ENCODE results near the gene SMARCA4. TPM values are rescaled to one million over a fixed set of nuclear protein-coding genes. Genes with fewer than 3 reads are reported as not detected.
A peak's percentile ranks its signal among the peaks of the same experiment; 100 is the strongest.

SMARCA4 gene
- 100 to 1,000 TPM in 3 of 4 donors, 10 to 100 TPM in 1; 75.6 to 163 (median 148) TPM for polyA plus RNA-seq (ENCODE audit: insufficient read length in 4 of 4)

DNA sequence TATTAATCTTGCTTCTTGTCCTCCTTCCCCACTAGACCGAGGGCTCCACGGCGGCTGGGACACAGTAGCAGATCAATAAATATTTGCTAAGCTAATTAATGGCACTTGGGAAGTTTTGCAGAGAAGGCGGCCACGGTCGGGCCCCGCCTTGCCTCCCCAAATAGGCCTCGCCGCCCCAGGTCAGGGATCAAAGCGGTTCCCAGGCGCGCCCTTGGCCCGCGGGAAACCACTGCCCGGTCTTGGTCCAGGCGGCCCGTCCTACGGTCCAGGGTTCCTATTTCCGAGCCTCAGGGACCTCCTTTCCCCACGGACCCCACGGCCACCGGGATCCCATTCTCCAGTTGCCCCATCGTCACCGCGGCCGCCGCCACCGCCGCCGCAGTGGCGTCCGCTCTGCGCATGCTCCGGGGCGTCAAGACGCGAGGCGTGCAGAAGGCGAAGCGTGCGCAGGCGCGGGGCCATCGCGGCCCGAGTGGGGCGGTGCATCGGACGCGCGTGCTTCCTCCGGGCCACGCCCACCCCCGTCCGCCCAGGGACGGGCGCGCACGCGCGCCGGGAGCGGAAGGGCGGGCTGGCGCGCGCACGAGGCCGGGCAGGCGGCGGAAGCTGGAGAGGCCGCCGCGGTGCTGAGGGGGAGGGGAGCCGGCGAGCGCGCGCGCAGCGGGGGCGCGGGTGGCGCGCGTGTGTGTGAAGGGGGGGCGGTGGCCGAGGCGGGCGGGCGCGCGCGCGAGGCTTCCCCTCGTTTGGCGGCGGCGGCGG is at the start of gene SMARCA4:
Gene SMARCA4 (plus strand): TSS at position 717 of the 759 bp plus-strand sequence. CDS start 23,122 bp downstream, outside the sequence.
- peak; percentile 90 to 96 (median 96) for DNase-seq (ENCODE audit: low read depth in 4 of 4, low spot score in 3 of 4)

DNA sequence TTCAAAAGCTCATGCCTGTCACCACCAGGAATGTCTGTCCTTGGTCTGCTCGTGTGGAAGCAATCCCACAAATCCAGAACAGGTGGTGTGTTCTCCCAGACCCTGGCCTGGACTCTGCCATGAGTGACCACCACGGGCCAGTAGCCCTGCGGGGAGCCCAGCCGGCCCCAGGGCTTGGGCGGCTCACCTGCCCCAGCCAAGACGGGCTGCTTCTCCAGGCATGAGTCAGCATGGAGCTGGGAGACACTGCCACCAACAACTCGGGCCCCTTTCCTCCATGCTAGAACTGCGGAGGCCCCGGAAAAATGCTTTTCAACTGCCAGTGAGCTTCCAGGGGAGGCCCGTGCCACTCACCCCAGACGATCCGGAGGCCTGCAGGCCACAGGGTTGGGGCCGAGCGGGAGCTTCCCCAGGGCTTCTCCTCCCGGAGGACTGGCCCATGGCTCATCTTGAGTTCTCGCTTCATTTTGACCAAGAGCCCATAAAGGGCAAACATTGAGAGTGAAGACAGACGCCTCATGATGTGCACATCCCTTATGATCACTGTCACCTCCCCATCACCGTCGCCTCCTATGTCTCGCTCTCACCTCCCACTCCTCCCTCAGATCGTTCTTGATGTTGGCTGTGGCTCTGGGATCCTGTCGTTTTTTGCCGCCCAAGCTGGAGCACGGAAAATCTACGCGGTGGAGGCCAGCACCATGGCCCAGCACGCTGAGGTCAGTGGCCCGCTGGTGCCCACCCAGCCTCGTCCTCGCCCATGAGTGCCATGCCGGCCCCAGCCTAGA is 49.1 kb upstream of the SMARCA4 start:
- no peak for DNase-seq (ENCODE audit: low read depth in 4 of 4, low spot score in 3 of 4)

DNA sequence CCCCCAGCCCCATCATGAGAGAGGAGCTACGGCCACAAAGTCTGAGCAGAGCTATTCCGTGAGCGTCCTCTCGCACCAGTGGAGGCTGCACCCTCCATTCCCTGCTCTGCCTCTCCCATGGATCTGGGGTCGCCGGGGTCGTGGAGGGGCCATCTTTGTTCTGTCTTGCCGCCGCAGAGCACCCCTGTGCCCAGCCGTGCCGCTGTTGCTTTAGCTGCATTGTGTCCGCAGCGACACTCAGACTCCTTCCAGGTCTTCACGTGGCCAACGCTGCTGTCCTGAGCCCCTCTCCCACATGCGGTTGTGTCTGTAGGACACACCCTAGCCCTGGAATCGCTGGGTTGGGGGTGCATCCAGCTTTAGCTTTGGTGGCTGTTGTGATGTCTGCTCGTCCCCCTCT is 48.2 kb upstream of the SMARCA4 start:
- no peak for DNase-seq (ENCODE audit: low read depth in 4 of 4, low spot score in 3 of 4)

DNA sequence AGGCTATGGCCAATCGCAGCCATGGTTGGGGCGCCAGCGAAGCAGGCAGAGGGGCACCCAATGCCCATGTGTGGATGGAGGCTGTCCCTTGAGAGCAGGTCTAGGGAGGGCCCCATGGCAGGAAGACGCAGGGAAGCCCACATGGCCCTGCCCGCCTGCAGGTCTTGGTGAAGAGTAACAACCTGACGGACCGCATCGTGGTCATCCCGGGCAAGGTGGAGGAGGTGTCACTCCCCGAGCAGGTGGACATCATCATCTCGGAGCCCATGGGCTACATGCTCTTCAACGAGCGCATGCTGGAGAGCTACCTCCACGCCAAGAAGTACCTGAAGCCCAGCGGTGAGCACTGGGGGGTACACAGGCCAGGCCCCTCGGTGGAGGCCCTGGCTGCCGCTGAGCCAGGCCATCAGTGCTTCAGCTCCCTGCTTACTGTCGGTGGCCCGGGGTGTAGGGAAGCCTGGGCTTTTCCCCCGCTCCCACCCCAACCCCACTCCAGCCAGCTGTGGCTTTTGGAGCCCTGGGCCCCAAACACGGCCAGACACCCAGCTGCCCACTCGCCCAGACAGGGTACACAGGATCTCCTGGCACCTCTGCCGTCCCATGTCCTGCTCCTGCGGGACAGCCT is 47.0 kb upstream of the SMARCA4 start:
- no peak for DNase-seq (ENCODE audit: low read depth in 4 of 4, low spot score in 3 of 4)

DNA sequence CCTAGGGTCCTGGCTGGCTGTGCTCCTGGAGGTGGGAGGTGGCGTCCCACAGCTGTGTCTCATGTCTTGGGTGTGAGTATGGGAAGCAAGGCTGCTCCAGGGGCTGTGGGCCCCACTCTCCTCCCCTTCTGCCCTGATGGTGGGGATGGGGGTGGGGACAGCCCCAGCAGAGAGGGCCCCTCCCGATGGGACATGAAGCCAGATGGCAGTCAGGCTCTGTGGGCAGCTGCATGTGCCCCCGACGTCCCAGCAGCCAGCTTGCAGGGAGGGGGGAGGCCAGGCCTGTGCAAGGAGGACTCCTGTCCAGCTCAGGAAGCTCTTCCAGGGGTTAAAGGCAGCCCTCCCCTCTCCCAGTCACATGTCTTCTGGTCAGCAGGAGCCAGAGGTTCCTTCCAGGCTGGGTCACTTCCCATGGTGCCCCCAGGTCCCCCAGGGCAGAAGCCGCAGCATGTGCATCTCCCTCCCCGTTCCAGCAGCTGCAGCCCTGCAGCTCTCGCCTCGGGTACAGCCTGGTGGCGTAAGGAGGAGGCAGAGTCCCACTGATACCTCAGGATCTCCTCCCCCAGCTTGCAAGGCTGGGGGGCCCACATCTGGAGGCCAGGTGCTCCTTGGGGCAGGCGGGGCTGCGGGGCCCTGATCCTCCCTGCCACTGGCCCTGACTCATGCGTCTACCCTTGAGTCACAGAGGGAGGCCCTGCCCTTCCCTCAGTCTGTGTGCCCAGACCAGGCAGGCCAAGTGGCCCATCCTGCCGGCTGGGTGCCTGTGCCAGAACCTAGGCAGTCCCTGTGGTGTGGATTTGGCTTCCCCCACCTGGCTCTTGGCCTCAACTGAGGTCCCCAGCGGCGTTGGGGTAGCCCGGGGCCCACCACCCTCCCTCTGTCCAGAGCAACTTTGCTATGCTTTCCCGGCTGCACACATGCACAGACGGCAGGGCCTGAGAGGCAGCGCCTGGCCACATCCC is 45.4 kb upstream of the SMARCA4 start:
- no peak for DNase-seq (ENCODE audit: low read depth in 4 of 4, low spot score in 3 of 4)

DNA sequence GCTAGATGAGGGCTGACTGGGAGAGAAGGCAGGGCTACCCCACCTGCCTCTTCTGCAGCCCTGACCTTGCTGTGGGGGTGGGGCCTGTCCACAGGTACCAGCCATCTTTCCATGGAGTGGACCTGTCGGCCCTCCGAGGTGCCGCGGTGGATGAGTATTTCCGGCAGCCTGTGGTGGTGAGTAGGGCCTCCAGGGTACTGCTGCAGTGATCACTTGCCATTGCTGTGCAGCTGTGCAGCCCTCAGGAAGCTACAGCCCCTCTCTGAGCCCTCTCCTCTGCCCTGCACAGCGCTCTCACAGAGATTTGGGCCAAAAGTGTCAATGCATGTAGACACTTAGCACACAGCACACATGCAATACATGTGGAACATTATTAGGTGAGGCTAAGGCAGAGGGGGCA is 44.2 kb upstream of the SMARCA4 start:
- DNase-seq (ENCODE audit: low read depth in 4 of 4, low spot score in 3 of 4) = no peak

DNA sequence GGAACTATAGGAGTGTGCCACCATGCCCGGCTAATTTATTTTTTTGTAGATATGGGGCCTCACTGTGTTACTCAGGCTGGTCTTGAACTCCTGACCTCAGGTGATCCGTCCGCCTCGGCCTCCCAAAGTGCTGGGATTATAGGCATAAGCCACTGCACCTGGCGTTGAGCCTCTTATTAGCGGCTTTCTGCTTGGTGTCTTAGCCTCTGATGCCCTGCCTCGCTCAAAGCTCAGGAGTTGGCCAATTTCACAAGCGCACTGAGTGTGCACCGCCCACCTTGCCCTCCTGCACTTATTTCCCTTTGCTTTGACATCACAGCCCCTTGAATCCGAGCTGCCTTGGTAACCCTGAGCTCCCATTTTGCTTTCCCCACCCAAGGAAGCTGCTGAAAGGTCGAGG is 42.5 kb upstream of the SMARCA4 start:
- no peak for DNase-seq (ENCODE audit: low read depth in 4 of 4, low spot score in 3 of 4)

DNA sequence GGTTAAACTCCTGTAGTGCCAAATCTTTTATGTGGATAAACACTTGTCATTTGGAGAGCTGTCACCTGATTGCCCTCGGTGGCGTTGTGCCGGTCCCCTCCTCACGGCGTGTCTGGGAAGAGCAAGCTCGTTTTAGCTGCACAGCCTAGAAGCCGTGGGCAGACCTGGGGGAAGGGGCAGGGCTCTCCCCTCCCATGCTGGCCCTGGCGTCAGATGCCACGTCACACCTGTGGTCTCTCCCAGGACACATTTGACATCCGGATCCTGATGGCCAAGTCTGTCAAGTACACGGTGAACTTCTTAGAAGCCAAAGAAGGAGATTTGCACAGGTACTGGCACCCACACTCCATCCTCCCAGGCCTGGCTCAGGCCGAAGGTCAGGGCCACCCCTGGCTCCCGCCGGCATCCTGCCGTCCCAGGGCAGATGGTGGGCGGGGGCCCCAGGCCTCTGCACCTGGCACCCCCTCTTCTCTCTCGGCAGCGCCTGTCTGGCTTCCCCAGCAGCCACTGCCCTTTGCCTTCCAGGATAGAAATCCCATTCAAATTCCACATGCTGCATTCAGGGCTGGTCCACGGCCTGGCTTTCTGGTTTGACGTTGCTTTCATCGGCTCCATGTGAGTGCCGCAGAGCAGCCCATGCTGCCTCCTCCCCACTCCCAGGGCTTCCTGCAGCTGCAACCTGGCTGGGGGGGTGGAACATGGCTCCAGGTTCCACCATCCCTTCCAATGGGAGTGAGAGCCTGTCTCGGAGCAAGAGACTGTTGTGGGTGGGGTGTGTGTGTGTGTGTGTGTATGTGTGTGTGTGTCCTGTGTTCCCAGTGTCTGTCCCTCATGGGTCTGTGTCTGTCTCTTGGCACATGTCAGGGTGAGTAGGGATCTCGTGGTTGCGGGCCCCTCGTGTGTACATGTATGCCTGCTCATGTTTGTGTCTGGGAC is 41.2 kb upstream of the SMARCA4 start:
- DNase-seq (ENCODE audit: low read depth in 4 of 4, low spot score in 3 of 4) = no peak

DNA sequence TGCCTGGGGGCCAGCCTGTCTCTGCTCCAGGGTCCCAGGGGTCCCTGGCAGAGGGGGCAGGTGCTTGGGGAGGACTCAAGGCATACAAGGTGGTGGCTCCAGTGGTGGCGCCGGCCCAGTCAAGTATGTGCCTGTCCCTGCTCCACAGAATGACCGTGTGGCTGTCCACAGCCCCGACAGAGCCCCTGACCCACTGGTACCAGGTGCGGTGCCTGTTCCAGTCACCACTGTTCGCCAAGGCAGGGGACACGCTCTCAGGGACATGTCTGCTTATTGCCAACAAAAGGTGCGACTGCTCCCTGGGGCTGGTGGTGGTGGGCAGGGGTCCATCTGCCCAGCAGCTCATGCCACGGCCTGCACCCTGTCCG is 40.6 kb upstream of the SMARCA4 start:
- DNase-seq (ENCODE audit: low read depth in 4 of 4, low spot score in 3 of 4) = no peak

DNA sequence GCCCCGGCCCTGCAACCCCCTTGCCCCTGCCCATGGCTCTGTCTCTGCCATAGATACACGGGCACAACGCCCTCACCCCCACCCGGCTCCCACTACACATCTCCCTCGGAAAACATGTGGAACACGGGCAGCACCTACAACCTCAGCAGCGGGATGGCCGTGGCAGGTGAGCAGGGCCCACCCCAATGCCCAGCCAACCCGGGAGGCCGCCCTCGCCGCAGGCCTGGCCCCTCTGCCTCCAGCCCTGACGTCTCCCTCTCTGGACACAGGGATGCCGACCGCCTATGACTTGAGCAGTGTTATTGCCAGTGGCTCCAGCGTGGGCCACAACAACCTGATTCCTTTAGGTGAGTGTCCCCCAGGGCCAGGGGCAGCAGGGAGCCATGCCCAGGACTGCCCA is 40.0 kb upstream of the SMARCA4 start:
- no peak for DNase-seq (ENCODE audit: low read depth in 4 of 4, low spot score in 3 of 4)

DNA sequence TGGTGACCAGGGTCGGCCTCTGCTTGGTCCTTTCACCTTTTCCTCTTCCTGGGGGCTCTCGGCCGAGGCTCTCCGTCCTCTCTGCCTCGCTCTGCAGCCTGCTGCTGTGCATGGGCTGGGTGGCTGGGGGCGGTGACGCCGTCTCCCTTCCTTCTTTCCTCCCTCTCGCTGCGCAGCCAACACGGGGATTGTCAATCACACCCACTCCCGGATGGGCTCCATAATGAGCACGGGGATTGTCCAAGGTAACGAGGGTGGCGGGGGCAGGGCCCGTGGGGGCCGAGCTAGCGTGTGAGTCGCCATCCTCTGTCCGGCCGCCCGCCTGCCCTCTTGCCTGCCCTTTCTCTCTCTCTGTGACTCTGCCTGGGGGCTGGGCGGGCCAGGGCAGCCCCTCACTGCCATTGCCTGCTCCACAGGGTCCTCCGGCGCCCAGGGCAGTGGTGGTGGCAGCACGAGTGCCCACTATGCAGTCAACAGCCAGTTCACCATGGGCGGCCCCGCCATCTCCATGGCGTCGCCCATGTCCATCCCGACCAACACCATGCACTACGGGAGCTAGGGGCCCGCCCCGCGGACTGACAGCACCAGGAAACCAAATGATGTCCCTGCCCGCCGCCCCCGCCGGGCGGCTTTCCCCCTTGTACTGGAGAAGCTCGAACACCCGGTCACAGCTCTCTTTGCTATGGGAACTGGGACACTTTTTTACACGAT is 39.5 kb upstream of the SMARCA4 start:
- no peak for DNase-seq (ENCODE audit: low read depth in 4 of 4, low spot score in 3 of 4)

DNA sequence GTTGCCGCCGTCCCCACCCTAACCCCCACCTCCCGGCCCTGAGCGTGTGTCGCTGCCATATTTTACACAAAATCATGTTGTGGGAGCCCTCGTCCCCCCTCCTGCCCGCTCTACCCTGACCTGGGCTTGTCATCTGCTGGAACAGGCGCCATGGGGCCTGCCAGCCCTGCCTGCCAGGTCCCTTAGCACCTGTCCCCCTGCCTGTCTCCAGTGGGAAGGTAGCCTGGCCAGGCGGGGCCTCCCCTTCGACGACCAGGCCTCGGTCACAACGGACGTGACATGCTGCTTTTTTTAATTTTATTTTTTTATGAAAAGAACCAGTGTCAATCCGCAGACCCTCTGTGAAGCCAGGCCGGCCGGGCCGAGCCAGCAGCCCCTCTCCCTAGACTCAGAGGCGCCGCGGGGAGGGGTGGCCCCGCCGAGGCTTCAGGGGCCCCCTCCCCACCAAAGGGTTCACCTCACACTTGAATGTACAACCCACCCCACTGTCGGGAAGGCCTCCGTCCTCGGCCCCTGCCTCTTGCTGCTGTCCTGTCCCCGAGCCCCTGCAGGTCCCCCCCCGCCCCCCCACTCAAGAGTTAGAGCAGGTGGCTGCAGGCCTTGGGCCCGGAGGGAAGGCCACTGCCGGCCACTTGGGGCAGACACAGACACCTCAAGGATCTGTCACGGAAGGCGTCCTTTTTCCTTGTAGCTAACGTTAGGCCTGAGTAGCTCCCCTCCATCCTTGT is 38.8 kb upstream of the SMARCA4 start:
- no peak for DNase-seq (ENCODE audit: low read depth in 4 of 4, low spot score in 3 of 4)

DNA sequence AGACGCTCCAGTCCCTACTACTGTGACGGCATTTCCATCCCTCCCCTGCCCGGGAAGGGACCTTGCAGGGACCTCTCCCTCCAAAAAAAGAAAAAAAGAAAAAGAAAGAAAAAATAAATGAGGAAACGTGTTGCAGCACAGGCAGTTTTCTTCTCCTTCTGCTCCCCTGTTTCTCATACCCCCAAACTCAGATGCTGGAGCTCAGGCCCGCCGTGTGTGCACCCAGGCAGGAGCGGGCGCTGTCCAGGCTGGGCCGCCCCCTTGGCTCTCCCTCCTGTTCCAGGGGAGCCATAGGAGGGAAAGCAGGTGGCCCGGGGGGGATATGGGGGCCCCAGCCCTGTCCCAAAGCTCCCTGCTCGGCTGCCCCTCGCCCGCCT is 38.2 kb upstream of the SMARCA4 start:
- no peak for DNase-seq (ENCODE audit: low read depth in 4 of 4, low spot score in 3 of 4)

DNA sequence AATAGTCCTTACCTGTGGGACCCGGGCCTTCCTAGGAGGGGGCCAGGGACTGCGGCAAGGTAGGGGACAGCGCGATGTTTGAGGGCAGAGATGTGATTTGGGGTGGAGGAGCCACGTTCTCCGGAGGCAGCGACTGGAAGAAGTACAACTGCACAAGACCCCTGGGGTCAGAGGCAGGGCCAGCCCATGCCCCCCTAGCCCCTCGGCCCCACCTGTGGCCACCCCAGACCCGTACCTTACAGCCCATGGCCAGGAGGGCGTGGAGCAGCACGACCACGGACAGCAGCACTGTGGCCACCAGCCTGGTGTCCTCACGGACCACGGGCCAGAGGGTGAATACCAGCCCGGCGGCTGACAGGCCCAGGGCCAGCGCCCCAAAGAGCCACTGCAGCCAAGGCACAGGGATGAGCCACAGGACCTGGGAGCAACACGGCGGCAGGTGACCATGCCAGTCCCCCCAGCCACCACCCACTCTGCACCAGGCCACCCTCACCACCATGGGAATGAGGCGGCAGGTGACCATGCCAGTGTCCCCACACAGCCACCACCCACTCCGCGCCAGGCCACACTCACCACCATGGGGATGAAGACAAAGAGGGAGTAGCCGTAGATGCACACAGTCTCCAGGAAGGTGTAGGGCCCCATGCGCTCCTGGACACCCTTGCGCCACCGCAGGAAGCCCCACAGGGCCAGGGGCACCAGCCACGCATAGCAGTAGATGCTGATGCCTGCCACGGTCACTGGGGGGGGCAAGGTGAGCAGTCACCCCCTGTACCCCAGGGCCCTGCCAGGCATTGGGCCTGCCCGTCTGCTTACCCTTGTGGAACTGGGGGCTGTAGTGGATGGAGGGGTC is 37.3 kb upstream of the SMARCA4 start:
- DNase-seq (ENCODE audit: low read depth in 4 of 4, low spot score in 3 of 4) = no peak

DNA sequence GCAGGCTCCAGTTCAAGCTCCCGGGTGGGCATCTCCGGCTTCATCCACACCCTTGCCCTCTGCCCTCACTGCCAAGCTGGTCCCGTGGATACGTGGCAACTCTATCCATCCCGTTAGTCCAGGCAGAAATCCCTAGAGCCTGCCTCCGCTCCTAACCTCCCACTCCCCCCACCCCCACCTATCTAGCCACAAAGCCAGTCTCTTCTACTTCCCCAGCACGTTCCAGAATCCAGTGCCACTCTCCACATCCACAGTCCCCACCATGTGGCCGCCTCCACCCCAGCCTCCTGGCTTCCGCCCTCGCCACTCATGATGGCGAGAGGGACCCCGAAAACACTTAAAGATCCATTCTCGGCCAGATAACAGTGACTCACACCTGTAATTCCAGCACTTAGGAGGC is 36.2 kb upstream of the SMARCA4 start:
- no peak for DNase-seq (ENCODE audit: low read depth in 4 of 4, low spot score in 3 of 4)

DNA sequence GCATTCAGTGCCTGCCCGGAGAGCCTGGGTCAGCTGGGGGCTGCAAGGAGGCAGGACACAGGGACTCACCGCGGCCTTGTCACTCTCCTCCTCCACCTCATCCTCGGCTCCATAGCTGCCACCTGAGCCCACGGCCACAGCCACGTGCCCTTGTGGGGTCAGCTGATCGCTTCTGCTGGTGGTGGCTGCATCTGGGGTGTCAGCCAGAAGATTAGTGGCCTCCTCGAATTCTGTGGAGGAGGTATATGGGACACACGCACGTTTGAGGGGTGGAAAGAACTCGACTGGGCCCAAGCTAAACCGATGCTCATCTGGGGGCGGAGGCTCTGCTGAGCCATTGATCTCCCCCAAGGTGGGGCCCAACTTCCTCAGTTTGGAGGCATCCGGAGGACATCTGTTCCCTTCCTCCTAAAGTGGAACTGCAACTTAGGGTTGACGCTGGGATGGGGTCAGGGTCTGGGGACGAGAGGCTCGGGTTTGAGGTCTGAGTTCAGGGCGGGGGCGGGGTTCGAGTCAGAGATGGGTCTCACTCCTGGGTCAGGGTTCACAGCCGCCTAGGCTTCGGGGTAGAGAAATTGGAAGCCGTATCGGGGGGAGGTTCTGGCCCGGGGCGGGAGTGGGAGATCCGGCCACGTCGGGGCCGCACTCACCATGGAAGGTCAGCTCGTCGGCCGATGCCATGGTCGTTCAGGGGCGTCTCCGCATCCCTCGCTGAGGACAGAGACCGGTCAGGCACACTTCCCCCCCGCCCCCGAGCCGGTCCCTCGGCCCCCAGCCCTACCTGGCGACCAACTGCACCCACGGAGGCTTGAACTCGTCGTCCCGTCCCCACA is 32.9 kb upstream of the SMARCA4 start:
- no peak for DNase-seq (ENCODE audit: low read depth in 4 of 4, low spot score in 3 of 4)

Data from left renal pelvis (tissue), 4 donors.